ENCODE measurements around the gene CCDC88C. TPM values are rescaled to one million over a fixed set of nuclear protein-coding genes. Genes with fewer than 3 reads are reported as not detected.
"Not testable (repeated sequence)": the region's sequence is repeated elsewhere in the genome, so short reads cannot be mapped to it uniquely, and the experiment has no call there.

CCDC88C gene
- polyA plus RNA-seq, 3 donors: 39.2 to 49.7 (median 44.4) TPM

DNA sequence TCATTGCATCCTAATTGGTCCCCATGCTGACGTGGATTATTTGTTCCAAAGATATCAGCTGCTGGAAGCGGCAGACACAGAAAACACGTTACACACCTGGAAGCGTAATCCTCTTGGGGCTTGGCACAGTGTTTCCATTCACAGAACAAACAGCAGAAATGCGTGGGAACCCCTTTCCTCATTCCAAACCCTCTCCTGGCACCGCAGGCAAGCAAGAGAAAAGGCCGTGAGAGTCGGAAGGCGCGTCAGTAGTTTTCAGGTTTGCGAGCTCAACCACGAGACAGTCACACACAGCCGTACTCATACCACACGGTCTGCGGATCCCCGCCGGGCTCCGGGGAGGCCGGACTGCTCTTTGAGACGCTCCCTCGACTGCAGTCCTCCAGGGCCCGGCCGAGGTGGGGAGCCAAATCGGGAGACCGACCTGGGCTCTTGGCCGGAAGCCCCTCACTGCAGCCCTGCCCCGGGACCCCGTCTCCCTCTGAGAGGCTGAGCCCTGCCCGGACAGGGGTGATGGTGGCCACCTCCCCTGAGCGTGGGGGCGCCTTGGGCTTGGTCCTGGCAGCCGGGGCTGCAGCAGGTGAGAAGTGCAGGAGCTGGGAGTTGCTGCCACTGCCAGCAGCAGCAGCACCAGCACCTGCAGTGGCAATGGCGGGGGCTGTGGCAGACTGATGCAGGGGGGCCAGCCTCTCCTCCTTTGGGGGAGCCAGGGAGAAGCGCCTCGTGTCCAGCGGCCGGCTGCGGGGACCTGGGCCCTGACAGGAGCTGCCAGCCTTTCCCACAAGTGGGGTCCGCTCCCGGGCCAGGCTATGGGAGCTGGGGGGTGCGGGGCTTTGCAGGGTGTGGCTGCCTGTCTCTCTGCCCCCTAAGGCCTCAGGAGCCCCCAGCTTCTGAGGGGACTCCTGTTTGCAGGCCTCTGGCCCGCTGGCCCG is 145.0 kb downstream of the CCDC88C start:
- DNase-seq: no peak

DNA sequence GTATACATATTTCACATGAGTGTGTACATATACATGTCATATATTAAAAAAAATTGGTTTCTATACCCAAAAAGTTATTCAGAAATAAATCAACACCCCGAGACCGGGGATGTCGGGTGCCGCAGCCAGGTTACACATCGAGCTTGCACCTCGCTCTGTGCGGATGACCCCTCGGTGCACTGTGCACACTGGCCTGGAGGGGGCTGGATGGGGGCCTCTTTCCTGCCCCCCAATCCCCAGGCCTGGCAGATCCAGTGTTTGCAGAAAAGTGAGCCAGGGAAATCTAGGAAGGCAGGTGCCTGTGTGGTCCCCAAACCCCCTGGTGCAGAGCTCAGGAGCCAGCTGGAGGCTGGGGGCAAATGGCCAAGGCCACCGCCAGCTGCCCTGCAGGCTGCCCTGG is 146.0 kb downstream of the CCDC88C start:
- no peak for DNase-seq

DNA sequence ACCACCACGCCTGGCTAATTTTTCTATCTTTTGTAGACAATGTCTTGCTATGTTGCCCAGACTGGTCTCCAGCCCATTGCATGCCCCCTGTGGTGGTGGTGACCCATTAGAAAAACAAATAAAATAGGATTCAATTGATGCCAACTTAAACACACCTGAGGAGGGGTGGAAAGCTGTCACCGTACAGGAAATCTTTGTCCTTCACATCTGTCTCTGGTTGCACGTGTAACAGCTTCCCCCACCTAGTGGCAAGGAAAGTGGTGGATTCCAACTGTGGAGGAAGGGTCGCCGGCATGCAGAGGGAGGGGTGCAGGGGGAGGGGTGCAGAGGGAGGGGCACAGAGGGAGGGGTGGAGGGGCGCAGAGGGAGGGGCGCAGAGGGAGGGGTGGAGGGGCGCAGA is 147.0 kb downstream of the CCDC88C start:
- no peak for DNase-seq

DNA sequence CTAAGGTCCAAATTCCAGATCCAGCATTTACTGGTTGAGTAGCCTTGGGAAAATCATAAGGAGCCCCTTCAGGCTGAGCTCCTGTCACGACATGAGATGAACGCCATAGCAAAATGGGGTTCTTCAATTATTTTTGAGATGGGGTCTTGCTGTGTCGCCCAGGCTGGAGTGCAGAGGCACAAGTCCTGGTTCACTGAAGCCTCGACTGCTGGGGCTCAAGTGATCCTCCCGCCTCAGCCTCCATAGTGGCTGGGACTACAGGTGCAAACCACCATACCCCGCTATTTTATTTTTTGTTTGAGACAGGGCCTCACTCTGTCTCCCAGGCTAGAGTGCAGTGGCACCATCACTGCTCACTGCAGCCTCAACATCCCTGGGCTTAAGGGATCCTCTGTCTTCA is 147.4 kb downstream of the CCDC88C start:
- DNase-seq: no peak

DNA sequence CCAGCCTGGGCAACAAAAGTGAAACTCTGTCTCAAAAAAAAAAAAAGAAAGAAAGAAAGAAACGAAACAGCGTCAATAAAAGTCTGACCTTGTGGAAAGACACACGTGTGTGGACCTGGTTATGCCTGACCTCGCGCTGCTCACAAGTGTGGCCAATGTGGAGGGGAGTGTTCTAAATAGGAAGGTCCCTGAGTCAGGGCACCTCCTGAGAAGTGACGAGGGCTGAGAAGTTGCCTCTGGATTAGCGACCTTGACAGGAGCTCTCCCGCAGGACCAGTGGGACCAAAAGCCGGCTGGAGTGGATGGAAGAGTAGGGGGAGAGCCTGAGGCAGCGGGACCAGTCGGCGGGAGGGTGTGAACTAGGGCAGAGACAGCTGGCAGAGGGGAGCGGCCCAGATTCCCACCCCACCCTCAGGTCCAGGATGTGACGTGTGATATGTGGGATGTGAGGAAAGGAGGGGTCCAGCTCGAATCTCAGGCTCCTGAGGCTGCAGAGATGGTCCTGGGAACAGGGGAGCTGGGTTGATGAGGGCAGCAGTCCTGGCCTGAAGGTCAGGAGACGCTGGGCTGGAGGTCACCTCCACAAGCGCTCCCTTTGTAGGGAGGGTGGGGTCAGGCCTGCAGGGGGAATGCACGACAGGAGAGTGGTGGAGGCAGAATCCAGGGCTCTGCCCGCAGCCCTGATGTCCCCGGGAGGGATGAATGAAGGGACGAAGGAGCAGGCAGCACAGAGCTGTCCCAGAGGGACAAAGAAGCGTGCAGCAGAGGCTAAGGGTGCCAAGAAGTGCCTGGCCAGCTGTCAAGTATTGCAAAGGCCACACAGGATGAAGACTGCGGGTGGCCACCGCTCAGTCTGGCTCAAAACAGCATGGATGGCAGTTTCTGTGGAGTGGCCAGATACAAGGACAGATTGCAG is 148.3 kb downstream of the CCDC88C start:
- no peak for DNase-seq

DNA sequence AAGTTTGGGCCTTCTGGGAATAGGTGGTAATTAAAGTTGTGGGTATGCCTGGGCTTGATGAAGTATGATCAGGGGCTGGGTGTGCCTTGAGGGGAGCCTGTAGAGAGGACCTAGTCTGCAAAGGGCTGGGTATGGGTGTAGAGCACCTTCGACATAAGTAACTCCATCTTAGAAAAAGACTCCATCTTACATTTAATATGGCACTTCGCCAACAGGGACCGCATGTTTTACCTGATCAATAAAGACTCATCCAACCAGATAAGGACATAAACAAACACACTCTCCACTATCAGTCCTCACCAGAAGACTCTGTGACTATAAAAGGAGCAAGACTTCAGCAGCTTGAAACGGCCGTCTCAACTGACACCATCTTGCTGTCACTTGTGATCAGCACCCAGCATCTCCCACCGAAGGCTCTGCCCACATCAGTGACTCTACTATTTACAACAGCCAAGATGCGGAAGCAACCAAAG is 149.6 kb downstream of the CCDC88C start:
- DNase-seq: no peak

DNA sequence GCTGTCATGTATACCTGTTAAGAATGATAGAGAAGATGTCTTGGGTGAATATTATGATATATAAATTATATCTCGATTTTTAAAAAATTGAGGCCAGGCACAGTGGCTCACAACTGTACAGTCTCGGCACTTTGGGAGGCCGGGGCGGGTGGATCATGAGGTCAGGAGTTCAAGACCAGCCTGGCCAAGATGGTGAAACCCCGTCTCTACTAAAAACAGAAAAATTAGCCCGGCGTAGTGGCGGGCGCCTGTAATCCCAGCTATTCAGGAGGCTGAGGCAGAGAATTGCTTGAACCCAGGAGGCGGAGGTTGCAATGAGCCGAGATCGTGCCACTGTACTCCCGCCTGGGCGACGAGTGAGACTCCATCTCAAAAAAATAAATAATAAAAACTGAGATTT is 151.3 kb downstream of the CCDC88C start:
- not testable (repeated sequence) for DNase-seq

DNA sequence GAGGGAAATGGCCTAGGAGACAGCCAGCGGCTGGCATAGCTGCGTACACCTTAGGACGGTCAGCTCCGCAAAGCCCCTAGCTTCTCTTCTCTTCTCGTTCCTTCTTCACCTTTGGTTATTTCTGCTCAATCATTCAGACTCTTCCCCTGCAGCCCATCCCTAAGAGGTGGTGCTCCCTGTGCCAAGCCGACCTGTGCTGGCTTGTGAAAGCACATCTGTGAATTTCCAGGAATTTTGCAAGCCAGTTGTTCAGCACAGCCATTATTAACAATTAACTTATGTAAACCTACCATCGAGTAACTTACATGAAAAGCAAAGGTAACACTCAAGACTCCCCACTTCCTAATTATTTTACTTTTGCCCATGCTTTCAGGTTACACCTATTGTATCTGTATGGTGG is 152.2 kb downstream of the CCDC88C start:
- no peak for DNase-seq

DNA sequence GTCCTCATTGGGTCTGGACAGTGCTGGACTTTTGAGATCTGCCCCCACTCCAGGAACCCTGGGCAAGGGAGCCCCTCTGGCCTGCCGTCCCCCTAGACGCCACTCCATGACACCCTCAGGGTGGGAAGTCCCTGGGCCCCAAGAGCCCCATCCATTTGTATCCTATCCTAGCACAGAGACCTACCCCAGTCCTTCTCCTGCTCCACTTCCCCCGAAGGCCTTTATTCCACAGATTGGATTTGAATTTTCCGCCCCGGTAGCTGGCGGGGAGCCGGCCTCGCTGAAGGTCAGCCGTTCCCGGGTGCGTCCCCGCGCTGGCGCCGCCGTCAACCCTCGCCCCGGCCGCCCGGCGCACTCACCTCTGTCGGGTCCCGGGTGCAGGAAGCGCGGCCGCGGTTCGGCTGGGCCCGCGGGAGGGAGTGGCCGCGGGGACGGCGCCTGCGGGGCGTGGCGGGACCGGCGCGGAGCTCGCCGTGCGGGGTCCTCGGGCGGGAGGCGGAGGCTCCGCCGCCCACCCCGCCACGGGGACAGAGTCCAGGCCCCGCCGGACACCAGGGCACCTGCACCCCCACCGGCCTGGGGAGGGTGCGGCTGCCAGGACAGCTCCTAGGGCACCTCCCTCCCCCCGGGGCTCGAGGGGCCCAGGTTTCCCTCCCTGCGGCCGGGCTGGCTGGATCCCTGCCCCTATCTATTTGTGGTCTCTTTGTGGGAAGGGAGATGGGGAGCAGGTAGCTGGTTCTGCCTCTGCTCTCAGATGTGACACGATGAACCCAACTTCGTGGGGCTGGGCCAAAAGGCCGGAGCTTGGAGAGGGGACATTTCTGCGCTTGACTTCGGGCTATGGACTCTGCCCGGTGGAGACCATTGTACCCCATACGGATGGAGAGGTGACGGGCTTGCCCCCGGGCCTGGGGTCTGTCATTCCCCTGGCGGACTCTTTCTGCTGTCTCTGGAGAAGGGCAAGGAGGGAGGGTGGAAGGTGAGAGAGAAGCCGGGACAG is 153.2 kb downstream of the CCDC88C start:
- DNase-seq: no peak

DNA sequence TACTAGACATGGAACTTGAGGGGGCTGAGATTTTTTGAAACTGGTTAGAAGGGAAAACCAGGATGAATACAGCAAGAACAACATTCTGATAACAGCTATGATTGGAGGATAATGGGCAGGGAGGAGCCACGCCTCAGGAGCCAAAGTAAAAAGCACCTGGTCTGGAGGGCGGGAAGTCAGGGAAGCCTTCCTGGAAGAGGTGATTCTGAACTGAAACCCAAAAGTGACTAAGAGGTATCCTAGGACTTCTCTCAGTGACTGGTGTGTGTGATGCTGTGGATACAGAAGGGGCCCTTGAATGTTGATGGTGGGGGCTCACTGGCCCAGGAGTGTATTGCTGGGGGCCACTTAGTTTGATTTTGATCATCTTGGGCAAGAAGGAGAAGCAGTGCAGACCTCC is 154.3 kb downstream of the CCDC88C start:
- DNase-seq: no peak

DNA sequence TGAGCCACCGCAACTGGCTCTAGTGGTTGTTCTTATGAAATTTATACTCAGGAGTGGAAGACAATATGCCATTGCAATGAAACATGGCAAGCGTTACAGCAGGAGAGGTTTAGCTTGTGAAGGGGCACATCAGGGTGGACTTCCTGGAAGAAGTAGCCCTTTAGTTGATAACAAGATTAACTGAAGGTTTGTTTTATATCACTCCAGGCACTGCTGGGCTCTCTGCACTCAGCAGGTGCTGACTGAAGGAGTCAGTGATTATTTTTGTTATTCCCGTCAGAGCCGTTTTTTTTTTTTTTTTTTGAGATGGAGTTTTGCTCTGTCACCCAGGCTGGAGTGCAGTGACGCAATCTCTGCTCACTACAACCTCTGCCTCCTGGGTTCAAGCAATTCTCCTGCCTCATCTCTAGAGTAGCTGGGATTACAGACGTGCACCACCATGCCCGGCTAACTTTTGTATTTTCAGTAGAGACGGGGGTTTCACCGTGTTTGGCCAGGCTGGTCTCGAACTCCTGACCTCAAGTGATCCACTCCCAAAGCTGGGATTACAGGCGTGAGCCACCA is 155.6 kb downstream of the CCDC88C start:
- no peak for DNase-seq

DNA sequence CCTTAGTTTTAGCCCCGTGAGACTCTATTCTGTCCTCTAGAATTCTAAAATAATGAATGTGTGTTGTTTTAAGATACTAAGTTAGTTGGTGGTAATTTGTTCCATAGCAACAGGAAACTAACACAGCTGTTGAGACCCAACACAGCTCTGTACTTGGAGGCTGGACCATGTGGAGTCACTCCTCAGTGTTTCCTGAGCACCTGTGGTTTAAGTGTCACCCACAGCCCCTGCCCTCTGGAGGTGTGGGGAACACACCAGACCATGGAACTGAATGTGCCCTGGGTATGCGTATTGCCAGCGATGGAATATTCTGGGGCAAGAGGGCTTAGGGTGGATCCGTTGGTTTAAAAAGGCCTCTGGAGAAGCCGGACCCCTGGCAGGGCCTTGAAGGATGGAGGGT is 156.5 kb downstream of the CCDC88C start:
- DNase-seq: no peak

DNA sequence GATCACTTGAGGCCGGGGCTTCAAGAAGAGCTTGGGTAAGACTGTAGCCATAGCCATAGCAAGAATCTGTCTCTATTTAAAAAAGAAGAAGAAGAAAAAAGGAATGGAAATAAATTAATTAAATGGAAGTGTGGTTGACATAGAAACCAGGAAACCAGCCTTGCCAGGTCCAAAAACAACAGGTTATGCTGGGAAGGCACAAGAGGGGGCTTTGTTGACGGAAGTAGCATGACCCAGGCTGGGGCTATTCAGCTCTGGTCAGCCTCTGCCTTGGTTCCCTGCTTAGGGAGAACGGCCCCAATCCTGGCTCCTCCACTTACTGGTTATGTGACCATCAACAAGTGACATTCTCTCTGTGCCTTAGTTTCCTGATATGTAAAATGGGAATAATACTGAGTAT is 158.7 kb downstream of the CCDC88C start:
- no peak for DNase-seq

DNA sequence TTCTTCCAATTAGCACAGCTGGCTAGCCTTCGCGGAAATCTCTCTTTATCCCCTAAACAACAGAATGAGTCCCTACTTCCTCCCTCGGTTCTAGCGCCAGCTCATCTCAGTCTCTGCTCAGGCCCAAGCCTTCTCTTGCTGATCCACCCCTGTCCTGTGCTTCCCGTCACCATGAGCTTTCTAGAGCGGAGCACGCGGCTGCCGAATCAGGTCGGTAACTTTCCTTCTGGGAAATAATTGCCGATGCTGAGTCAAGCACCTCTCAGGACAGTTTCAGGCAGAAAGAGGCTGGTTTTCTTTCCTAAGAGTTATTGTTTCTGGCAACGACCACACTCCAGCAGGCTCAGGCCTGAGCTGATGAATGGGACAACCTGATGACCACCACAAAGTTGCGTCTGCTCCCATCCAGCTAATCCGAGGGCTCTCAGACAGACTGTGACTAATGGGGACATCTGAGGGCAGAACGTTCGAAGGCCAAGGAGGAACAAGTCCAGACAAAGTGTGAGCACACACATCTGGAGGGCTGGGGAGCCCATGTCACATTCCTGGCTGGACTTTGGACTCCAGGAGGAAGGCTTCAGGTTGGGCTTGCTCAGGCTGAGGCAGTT is 159.5 kb downstream of the CCDC88C start:
- DNase-seq: no peak

DNA sequence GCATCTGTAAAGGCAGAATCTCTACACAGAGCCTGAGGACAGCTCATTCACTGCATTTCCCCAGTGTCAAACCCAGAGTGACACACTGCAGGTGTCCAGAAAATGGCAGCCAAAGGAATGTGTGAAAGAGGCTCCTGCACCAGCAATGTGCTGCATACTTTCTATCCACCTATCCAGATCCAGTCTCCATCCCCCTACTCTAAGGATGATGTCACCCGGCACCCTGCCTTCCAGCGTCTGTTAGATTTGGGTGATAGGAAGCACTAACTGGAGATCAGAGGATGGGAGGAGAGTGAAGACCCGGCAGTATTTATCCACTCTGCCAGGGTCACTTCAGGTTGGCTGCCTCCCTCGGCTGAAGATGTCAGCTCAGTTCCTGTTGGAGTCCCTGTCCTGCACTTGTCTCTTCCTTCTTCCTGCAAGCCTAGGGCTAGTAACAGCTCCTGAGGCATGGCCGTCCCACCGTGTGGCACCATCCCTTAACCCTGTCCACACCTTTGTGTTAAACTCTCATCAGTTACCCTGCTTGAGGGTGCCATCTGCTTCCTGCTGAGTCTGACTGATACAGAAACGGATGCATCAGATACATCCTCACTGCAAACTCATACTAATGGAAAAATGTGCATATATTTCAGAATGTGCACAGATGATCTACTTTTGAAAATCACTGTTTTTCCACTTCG is 160.2 kb downstream of the CCDC88C start:
- no peak for DNase-seq

DNA sequence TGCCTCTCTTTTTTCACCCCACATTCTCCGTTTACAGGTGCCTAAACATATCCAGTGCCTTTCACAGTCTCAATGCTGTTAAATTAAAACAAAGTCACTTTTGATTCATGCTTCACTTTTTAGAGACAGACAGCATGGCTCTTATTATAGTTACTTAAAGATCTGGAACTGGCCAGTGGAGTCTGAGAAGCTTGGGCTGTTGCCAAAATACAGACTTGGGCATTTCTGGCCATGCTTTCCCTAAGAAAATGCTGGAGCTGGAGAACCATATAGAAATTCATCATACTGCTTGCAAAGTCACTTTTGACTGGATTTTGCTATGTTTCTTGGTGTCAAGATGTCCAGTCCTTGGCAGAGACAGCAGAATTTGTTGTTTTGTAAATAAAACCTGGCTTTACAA is 161.0 kb downstream of the CCDC88C start:
- DNase-seq: no peak

DNA sequence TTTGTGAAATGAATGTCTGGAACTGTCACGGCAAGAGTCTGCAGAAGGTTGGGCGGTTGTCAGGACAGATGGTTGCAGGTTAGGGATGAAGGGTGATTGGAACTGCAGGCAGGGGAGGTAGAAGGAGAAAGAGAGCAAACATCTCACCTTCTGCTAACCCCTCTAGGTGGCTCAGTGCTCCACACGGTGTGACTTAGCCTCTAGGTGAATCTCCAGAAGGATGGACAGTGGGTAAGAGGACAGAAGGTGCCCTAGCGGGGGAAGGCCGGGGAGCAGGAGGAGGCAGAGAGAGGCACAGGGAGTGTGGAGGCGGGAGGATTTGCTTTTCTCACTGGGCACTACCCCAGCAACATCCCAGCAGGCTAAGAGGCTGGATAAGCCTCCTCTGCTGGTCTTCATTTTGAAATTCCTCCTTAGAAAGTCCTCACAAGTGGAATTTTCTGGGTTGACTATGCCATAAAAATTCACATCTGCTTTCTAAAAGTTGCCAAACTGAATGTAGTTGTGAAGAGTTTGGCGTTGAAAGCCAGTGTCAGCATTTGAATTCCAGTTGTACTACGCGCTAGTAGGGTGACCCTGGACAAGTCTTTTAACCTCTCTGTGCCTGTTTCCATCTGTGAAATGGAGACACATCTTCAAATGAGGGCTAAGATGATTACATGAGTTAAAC is 162.5 kb downstream of the CCDC88C start:
- no peak for DNase-seq

DNA sequence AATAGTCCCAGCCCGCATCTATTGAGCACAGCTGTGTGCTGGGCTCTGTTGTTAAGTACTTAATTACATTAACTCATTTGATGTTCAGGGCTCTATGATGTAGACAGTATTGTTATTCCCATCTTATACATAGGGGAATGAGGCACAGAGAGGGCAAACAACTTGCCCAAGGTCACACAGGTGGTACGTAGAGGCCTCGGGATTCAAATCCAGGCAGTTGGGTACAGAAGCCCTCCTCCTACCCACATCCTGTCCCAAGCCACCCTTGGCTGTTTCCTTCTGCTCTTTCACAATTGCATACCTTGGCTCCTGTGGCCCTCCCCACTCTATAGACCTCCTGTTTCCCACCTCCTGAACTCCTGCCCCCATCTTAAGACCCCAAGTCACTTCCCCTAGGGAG is 163.2 kb downstream of the CCDC88C start:
- no peak for DNase-seq

DNA sequence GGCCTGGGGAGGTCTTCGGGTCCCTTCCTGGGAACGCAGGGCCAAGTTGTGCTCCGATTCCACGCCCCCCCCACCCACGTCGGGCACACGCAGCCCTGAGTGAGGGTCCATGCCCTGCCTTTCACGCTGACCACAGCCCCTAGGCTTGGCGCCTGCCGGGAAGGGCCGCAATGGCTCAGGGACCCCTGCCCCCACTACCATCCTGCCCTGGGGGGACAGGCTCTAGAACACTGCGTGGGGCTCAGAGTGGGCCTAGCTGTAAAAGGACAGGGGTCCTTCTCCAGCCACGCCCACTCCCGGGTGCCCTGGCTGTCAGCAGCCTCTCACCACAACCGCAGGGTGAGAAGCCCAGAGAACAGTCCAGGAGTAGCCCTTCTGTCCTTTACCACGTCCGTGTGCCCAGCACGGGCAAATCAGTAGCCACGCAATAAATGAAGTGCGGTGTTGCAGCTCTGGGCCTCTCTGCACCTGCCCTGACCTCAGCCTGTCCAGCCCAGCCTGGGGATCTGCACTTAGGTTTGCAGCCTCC is 163.8 kb downstream of the CCDC88C start:
- no peak for DNase-seq

Measured in renal pelvis (tissue), 4 donors.